H1 (cell line): ENCODE measurements around the gene SLC36A4. TPM values are rescaled to one million over a fixed set of nuclear protein-coding genes. Genes with fewer than 3 reads are reported as not detected.

Experiments used
- CTCF ChIA-PET: fragments of 300-600 bp; sonication (Branson Sonifier 250); formaldehyde crosslinking; loops from one replicate; lab custom pipeline; 2021; ENCODE audit not compliant: partially characterized antibody; lab: Charles Lee
- POLR2A ChIA-PET: fragments of 300-600 bp; sonication (Branson Sonifier 250); formaldehyde crosslinking; loops from one replicate; lab custom pipeline; 2021; ENCODE audit warnings: inconsistent platforms; ENCODE audit not compliant: partially characterized antibody; lab: Charles Lee
- DNase-seq, 2 experiments: peaks; one replicate each; pipeline versions ENCODE4 v3.0.0 to v3.0.0-alpha.2; 2010 to 2022; ENCODE audit warnings: low spot score in 2 of 2, low read depth in 1 of 2, mixed read lengths in 1 of 2
- FAIRE-seq: peaks from 2 replicates; lab custom pipeline; 2011; peaks lifted over from hg19 to GRCh38; lab: Jason Lieb, UNC
- H2AFZ ChIP-seq: 2 replicates; pipeline ENCODE4 v1.8.1; 2012; ENCODE audit warnings: low read length, inconsistent platforms
- H2AK5ac ChIP-seq: 2 replicates; pipeline ENCODE4 v1.6.1; 2013; ENCODE audit warnings: low read depth, low read length
- H2BK120ac ChIP-seq: replicated peaks from 2 replicates; pipeline ENCODE3; 2013; ENCODE audit warnings: low read depth, low read length, inconsistent platforms
- H2BK12ac ChIP-seq: 2 replicates; pipeline ENCODE4 v1.6.1; 2013; ENCODE audit warnings: low read depth, low read length
- H2BK15ac ChIP-seq: 2 replicates; pipeline ENCODE4 v1.6.1; 2013; ENCODE audit warnings: low read length
- H2BK20ac ChIP-seq: 2 replicates; pipeline ENCODE4 v1.6.1; 2013; ENCODE audit warnings: low read length
- H2BK5ac ChIP-seq: 2 replicates; pipeline ENCODE4 v1.6.1; 2013; ENCODE audit warnings: low read depth, low read length
- H3K14ac ChIP-seq: 2 replicates; pipeline ENCODE4 v1.6.1; 2013; ENCODE audit warnings: inconsistent platforms; ENCODE audit not compliant: insufficient read length
- H3K18ac ChIP-seq: 2 replicates; pipeline ENCODE4 v1.6.1; 2013; ENCODE audit warnings: low read length; ENCODE audit errors: extremely low read depth
- H3K23ac ChIP-seq: 2 replicates; pipeline ENCODE4 v1.6.1; 2013; ENCODE audit warnings: inconsistent platforms; ENCODE audit not compliant: insufficient read length
- H3K23me2 ChIP-seq: 2 replicates; pipeline ENCODE4 v1.6.1; 2013; ENCODE audit warnings: low read depth, low read length
- H3K27ac ChIP-seq: 2 replicates; pipeline ENCODE4 v1.6.1; 2011; ENCODE audit warnings: low read depth, low read length, inconsistent platforms
- H3K27me3 ChIP-seq, 4 experiments: replicated peaks in 1 of 4; 1 replicate in 1 of 4; 2 replicates in 3 of 4; pipeline versions ENCODE4 v1.6.1 to v1.8.1; 2011 to 2013; ENCODE audit warnings: low read length in 3 of 4, mild to moderate bottlenecking in 3 of 4, inconsistent platforms in 2 of 4, mixed read lengths in 2 of 4, moderate library complexity in 1 of 4; ENCODE audit not compliant: control insufficient read depth in 3 of 4, insufficient read depth in 3 of 4; ENCODE audit errors: extremely low read depth in 1 of 4
- H3K36me3 ChIP-seq, 4 experiments: 2 replicates each; pipeline versions ENCODE4 v1.6.1 to v1.8.1; 2011 to 2013; ENCODE audit warnings: mild to moderate bottlenecking in 4 of 4, low read length in 3 of 4, moderate library complexity in 2 of 4, control low read depth in 1 of 4, inconsistent platforms in 1 of 4; ENCODE audit not compliant: insufficient read depth in 4 of 4, control insufficient read depth in 2 of 4
- H3K4ac ChIP-seq: replicated peaks from 2 replicates; pipeline ENCODE3; 2013; ENCODE audit warnings: low read length, low read depth, mixed read lengths, inconsistent platforms; ENCODE audit not compliant: insufficient read length
- H3K4me1 ChIP-seq, 4 experiments: replicated peaks in 1 of 4; 1 replicate in 1 of 4; 2 replicates in 3 of 4; pipeline versions ENCODE4 v1.6.1 to v1.8.1; 2011 to 2013; ENCODE audit warnings: low read length in 3 of 4, inconsistent platforms in 2 of 4, mixed read lengths in 1 of 4; ENCODE audit not compliant: insufficient read depth in 4 of 4, control insufficient read depth in 3 of 4
- H3K4me2 ChIP-seq, 2 experiments: 2 replicates each; pipeline versions ENCODE4 v1.6.1 to v1.8.1; 2011 to 2013; ENCODE audit warnings: low read depth in 2 of 2, low read length in 2 of 2, control low read depth in 1 of 2, inconsistent platforms in 1 of 2, mild to moderate bottlenecking in 1 of 2; ENCODE audit not compliant: insufficient read depth in 1 of 2
- H3K4me3 ChIP-seq, 4 experiments: fragments of 200-600, 300-600 bp in 1 of 4; sonication (generic), shearing (Covaris generic), sonication (Bioruptor Twin) in 1 of 4; 2 replicates each; pipeline versions ENCODE4 v1.5.1 to v1.8.1; 2011 to 2016; ENCODE audit warnings: low read length in 4 of 4, low read depth in 3 of 4, control low read depth in 2 of 4, inconsistent platforms in 2 of 4, mild to moderate bottlenecking in 2 of 4, mixed read lengths in 1 of 4, moderate library complexity in 1 of 4; ENCODE audit not compliant: insufficient read depth in 2 of 4; ENCODE audit errors: extremely low read depth in 1 of 4
- H3K56ac ChIP-seq: replicated peaks from 2 replicates; pipeline ENCODE3; 2013; ENCODE audit warnings: low read depth, mild to moderate bottlenecking, mixed read lengths, low read length, inconsistent platforms; ENCODE audit not compliant: insufficient read length
- H3K79me1 ChIP-seq: 2 replicates; pipeline ENCODE4 v1.6.1; 2013; ENCODE audit warnings: low read depth, low read length, control low read depth
- H3K79me2 ChIP-seq, 2 experiments: 2 replicates each; pipeline versions ENCODE4 v1.6.1 to v1.8.1; 2012 to 2013; ENCODE audit warnings: low read length in 2 of 2, mild to moderate bottlenecking in 2 of 2, inconsistent platforms in 1 of 2; ENCODE audit not compliant: insufficient read depth in 2 of 2, control insufficient read depth in 1 of 2
- H3K9ac ChIP-seq, 4 experiments: replicated peaks in 1 of 4; 1 replicate in 1 of 4; 2 replicates in 3 of 4; pipeline versions ENCODE4 v1.6.1 to v1.8.1; 2011 to 2013; ENCODE audit warnings: low read depth in 3 of 4, low read length in 3 of 4, control low read depth in 2 of 4, mild to moderate bottlenecking in 2 of 4, moderate library complexity in 2 of 4, inconsistent platforms in 1 of 4; ENCODE audit errors: extremely low read depth in 1 of 4
- H3K9me3 ChIP-seq, 2 experiments: 2 replicates each; pipeline versions ENCODE4 v1.6.1 to v1.8.1; 2012 to 2013; ENCODE audit warnings: mild to moderate bottlenecking in 2 of 2, moderate library complexity in 2 of 2, control low read depth in 1 of 2, inconsistent platforms in 1 of 2, low read depth in 1 of 2, low read length in 1 of 2, mixed read lengths in 1 of 2; ENCODE audit not compliant: insufficient read depth in 2 of 2
- H4K20me1 ChIP-seq, 2 experiments: replicated peaks in 1 of 2; 2 replicates each; pipeline versions ENCODE3 to v1.8.1; 2011 to 2013; ENCODE audit warnings: inconsistent platforms in 2 of 2, low read length in 2 of 2, mild to moderate bottlenecking in 1 of 2; ENCODE audit not compliant: insufficient read depth in 2 of 2, control insufficient read depth in 1 of 2
- H4K5ac ChIP-seq: 2 replicates; pipeline ENCODE4 v1.6.1; 2013; ENCODE audit warnings: low read length, low read depth, mixed read lengths, inconsistent platforms; ENCODE audit not compliant: insufficient read length
- H4K8ac ChIP-seq: 2 replicates; pipeline ENCODE4 v1.8.0; 2013; ENCODE audit warnings: mild to moderate bottlenecking, moderate library complexity, low read length, inconsistent platforms; ENCODE audit not compliant: insufficient read depth; ENCODE audit errors: extremely low read depth
- H4K91ac ChIP-seq: replicated peaks from 2 replicates; pipeline ENCODE3; 2013; ENCODE audit warnings: low read length, mixed read lengths, inconsistent platforms; ENCODE audit not compliant: insufficient read length
- CHD2 ChIP-seq: IDR thresholded peaks from 2 replicates; pipeline ENCODE4 v1.6.1; 2012; ENCODE audit warnings: low read length, improper control_type of control experiment
- RAD21 ChIP-seq, 2 experiments: IDR thresholded peaks in 1 of 2; conservative IDR thresholded peaks in 1 of 2; 2 replicates each; pipeline ENCODE4 v1.6.1; 2011; ENCODE audit warnings: low read depth in 2 of 2, low read length in 2 of 2, improper control_type of control experiment in 1 of 2, inconsistent platforms in 1 of 2, mild to moderate bottlenecking in 1 of 2, moderate library complexity in 1 of 2
- WGBS, 2 experiments: shearing (Covaris generic) in 1 of 2; methylation state at CpG; one replicate each; pipeline versions ENCODE4 v1.1.6 to v1.1.7; 2013 to 2015; ENCODE audit warnings: low lambda C conversion rate in 2 of 2, mixed read lengths in 2 of 2, inconsistent platforms in 1 of 2, low coverage in 1 of 2, missing lambda C conversion rate in 1 of 2; ENCODE audit not compliant: insufficient replicate concordance in 2 of 2, insufficient coverage in 1 of 2, insufficient read length in 1 of 2; ENCODE audit errors: extremely low coverage in 1 of 2, missing lambda C conversion rate in 1 of 2; 5-methylcytosine and 5-hydroxymethylcytosine counted together
- polyA plus RNA-seq, 7 experiments: library from polyadenylated mRNA; depleted of rRNA in 3 of 7; stranded (reverse) in 5 of 7; unstranded in 2 of 7; fragments of >200 nt in 5 of 7; fragments of 200-250 nt in 2 of 7; gene quantifications; 1 replicate in 5 of 7; 2 replicates in 1 of 7; 4 replicates in 1 of 7; pipeline versions ENCODE4 v1.2.1 to v1.2.3, GENCODE V29; 2011 to 2013; ENCODE audit warnings: missing spikeins in 2 of 7, mixed read lengths in 2 of 7
- total RNA-seq: library from RNA; stranded (reverse); fragmentation: NEBNext Ultra II Directional; extraction: Animal tissue kit (Norgen Biotek cat#: 25700); gene quantifications from 2 replicates; pipeline ENCODE4 v1.2.1, GENCODE V29; 2021

The SLC36A4 gene
- total and polyA plus RNA-seq, 2 of the 8 experiments (the other 6 are each of a cell fraction or from before 2014, with no cell fraction given): 10.2 to 22.7 TPM

GRCh38 chr11:93225662-93226061, 27.9 kb upstream of the SLC36A4 start:
- no peak overlapping the region for H3K14ac ChIP-seq
- no peaks in the 10 kb centered on the region for H3K36me3 ChIP-seq
- H4K91ac ChIP-seq: no peak overlapping the region
- no peak for FAIRE-seq
- H3K79me1 ChIP-seq: no peaks in the 10 kb centered on the region
- no peak overlapping the region for H3K18ac ChIP-seq
- H2AK5ac ChIP-seq: no peak overlapping the region
- no peak overlapping the region for H2BK15ac ChIP-seq
- POLR2A ChIA-PET: no interaction called here
- no peak overlapping the region for H3K27ac ChIP-seq
- no peak overlapping the region for H3K56ac ChIP-seq
- no peaks in the 10 kb centered on the region for H4K20me1 ChIP-seq
- no peaks in the 10 kb centered on the region for H3K79me2 ChIP-seq
- H3K27me3 ChIP-seq: no peaks in the 10 kb centered on the region
- no peak overlapping the region for H2BK5ac ChIP-seq
- H3K4me3 ChIP-seq: no peak overlapping the region
- no peak for TF ChIP-seq CHD2
- TF ChIP-seq RAD21 (IDR thresholded peaks at IDR 0.05 in 1 of 2, conservative IDR thresholded peaks at IDR 0.05 in 1 of 2; ENCODE audit: low read depth in 2 of 2, low read length in 2 of 2): peak; percentile 40 to 42
- TF ChIP-seq, all 59 proteins: peak for 1
- no peak overlapping the region for H3K9ac ChIP-seq
- no peaks in the 10 kb centered on the region for H3K4me1 ChIP-seq
- 88% methylated on average over 2 of the region's 2 CpGs; no CpG with 5 or more reads in 1 of the 2 experiments for WGBS, 2 experiments
- CTCF ChIA-PET: interaction anchor here (0.6 to 3.1 kb wide), 15 partner anchors 9 to 422 kb away, joined by 3 to 21 read pairs (median 3); partner anchors contain the start of gene SLC36A4
- H2BK12ac ChIP-seq: no peak overlapping the region
- DNase-seq: no peak
- no peak overlapping the region for H2BK20ac ChIP-seq
- H2BK120ac ChIP-seq: no peak overlapping the region
- H3K9me3 ChIP-seq: no peaks in the 10 kb centered on the region
- H4K5ac ChIP-seq: no peak overlapping the region
- no peak overlapping the region for H3K4ac ChIP-seq
- H2AFZ ChIP-seq: no peak overlapping the region
- H3K23ac ChIP-seq: no peak overlapping the region
- H3K4me2 ChIP-seq: no peak overlapping the region
- no peaks in the 10 kb centered on the region for H3K23me2 ChIP-seq
- H4K8ac ChIP-seq: no peak overlapping the region
